Right lobe of liver (tissue), 6 donors: Measurements from ENCODE around the gene PEX12. TPM values are rescaled to one million over a fixed set of nuclear protein-coding genes. Genes with fewer than 3 reads are reported as not detected.

Source experiments
- ATAC-seq, 4 donors: fragments of 200-7000 bp; cut with Tn5 transposase; one replicate each; pipeline ENCODE4 v1.9.1; 2020; ENCODE audit warnings: mild to moderate bottlenecking in 4 of 4, moderate library complexity in 4 of 4
- DNase-seq, 3 donors: peaks; one replicate each; pipeline ENCODE4 v3.0.0-alpha.2; 2020
- H3K27ac ChIP-seq, 3 donors: fragments of 200-600 bp; one replicate each; pipeline ENCODE4 v1.8.0; 2022
- H3K27me3 ChIP-seq, 2 donors: fragments of 200-600 bp; one replicate each; pipeline ENCODE4 v1.8.0; 2022
- H3K36me3 ChIP-seq, 4 donors: fragments of 200-600 bp; sonication (generic) in 1 of 4; one replicate each; pipeline versions ENCODE4 v1.5.1 to v1.8.0; 2017 to 2022; ENCODE audit warnings: control low read depth in 1 of 4
- H3K4me1 ChIP-seq, 4 donors: fragments of 200-600 bp; sonication (generic) in 1 of 4; one replicate each; pipeline versions ENCODE4 v1.5.1 to v1.8.0; 2017 to 2022; ENCODE audit warnings: control low read depth in 1 of 4
- H3K4me3 ChIP-seq, 3 donors: fragments of 200-600 bp; one replicate each; pipeline ENCODE4 v1.8.0; 2022
- H3K9me3 ChIP-seq, 4 donors: fragments of 200-600 bp; sonication (generic) in 1 of 4; one replicate each; pipeline versions ENCODE4 v1.5.1 to v1.8.0; 2017 to 2022; ENCODE audit warnings: control low read depth in 1 of 4
- CTCF ChIP-seq, 4 donors: fragments of 200-600 bp in 3 of 4; fragments of 450-650 bp in 1 of 4; IDR thresholded peaks; one replicate each; pipeline versions ENCODE4 v1.5.1 to v1.8.0; 2016 to 2022; ENCODE audit warnings: antibody characterized with exemption in 4 of 4, mild to moderate bottlenecking in 2 of 4
- POLR2A ChIP-seq: fragments of 450-650 bp; IDR thresholded peaks from one replicate; pipeline ENCODE4 v1.6.1; 2017; ENCODE audit warnings: antibody characterized with exemption, mild to moderate bottlenecking
- WGBS: methylation state at CpG from one replicate; pipeline ENCODE4 v1.1.6; 2018; ENCODE audit warnings: low coverage, low lambda C conversion rate; ENCODE audit not compliant: insufficient coverage; ENCODE audit errors: missing lambda C conversion rate; 5-methylcytosine and 5-hydroxymethylcytosine counted together
- intact Hi-C, 2 donors: fragments of 100-400 bp; cut with DNase I; formaldehyde crosslinking; loops; one replicate each; pipeline versions ENCODE4 v1.11.2 to v1.14.1; 2022
- total RNA-seq, 6 experiments: library from RNA; depleted of rRNA in 2 of 6; stranded (reverse); fragments of >200 nt in 2 of 6; fragmentation: NEBNext Ultra II Directional in 3 of 6; extraction: Animal tissue kit (Norgen Biotek cat#: 25700) in 3 of 6; gene quantifications; one replicate each; pipeline versions ENCODE4 v1.1.0 to v1.2.4, GENCODE V29; 2016 to 2023
- donor health status: DM: no; HTN: yes; CAD: no.
- donor health status: DM: no; HTN: no; CAD: no.
- donor health status: DM: no; HTN: no; CAD: no.
- donor health status: DM: no; HTN: yes; CAD: no.
- donor health status: DM: no; HTN: yes; CAD: no.

PEX12 gene
- total RNA-seq, 6 experiments from 2014 or later: 2.9 to 6.4 (median 4.3) TPM

GRCh38 chr17:35555691-35556090 lies 22.7 kb downstream of the PEX12 start:
- intact Hi-C loops: no loop called here
- TF ChIP-seq POLR2A (no peak), CTCF (IDR thresholded peaks at IDR 0.05) (peak in 2 of 4 donors; percentile 17)
- 80% methylated on average over 5 of the region's 5 CpGs for WGBS

GRCh38 chr17:35554668-35555067 lies 23.7 kb downstream of the PEX12 start:
- 50% methylated on average over 5 of the region's 5 CpGs for WGBS
- TF ChIP-seq POLR2A (no peak), CTCF (IDR thresholded peaks at IDR 0.05) (no peak)
- H3K36me3 ChIP-seq: no peaks in the 10 kb centered on the region
- no peaks in the 10 kb centered on the region for H3K9me3 ChIP-seq
- no peaks in the 10 kb centered on the region for H3K4me1 ChIP-seq
- no peak overlapping the region for H3K4me3 ChIP-seq
- ATAC-seq (no peak), DNase-seq (no peak)
- H3K27ac ChIP-seq: no peak overlapping the region
- H3K27me3 ChIP-seq: no peaks in the 10 kb centered on the region
- intact Hi-C loops: no loop called here

More at GRCh38 chr17:35555691-35556090, 22.7 kb downstream of the PEX12 start:
- H3K4me1 ChIP-seq: no peaks in the 10 kb centered on the region
- H3K4me3 ChIP-seq: no peak overlapping the region
- H3K36me3 ChIP-seq: no peaks in the 10 kb centered on the region
- no peaks in the 10 kb centered on the region for H3K9me3 ChIP-seq
- ATAC-seq (no peak), DNase-seq (no peak)
- no peaks in the 10 kb centered on the region for H3K27me3 ChIP-seq
- no peak overlapping the region for H3K27ac ChIP-seq

- TF ChIP-seq POLR2A (no peak), CTCF (IDR thresholded peaks at IDR 0.05) (no peak)
- H3K27me3 ChIP-seq: no peaks in the 10 kb centered on the region
- ATAC-seq (no peak), DNase-seq (no peak)
- intact Hi-C loops: no loop called here
- WGBS: 56% methylated on average over 4 of the region's 4 CpGs
- no peaks in the 10 kb centered on the region for H3K4me1 ChIP-seq
- H3K36me3 ChIP-seq: no peaks in the 10 kb centered on the region
- no peak overlapping the region for H3K4me3 ChIP-seq
- no peak overlapping the region for H3K27ac ChIP-seq
- no peaks in the 10 kb centered on the region for H3K9me3 ChIP-seq
These were observed 25.1 kb downstream of the PEX12 start for GRCh38 chr17:35553310-35553709.

GRCh38 chr17:35548978-35549377 lies 29.4 kb downstream of the PEX12 start:
- Histone ChIP-seq H3K4me3 (no peak overlapping the region), H3K27me3 (no peaks in the 10 kb centered on the region), H3K4me1 (no peaks in the 10 kb centered on the region), H3K36me3 (no peaks in the 10 kb centered on the region), H3K9me3 (no peaks in the 10 kb centered on the region), H3K27ac (no peak overlapping the region)
- TF ChIP-seq CTCF (IDR thresholded peaks at IDR 0.05): no peak
- TF ChIP-seq POLR2A: no peak
- ATAC-seq: no peak
- intact Hi-C loops: no loop called here
- no peak for DNase-seq
- 25% methylated on average over 1 of the region's 1 CpG for WGBS
